GM23338 (cell line): ENCODE data around the gene OTULINL. TPM values are rescaled to one million over a fixed set of nuclear protein-coding genes. Genes with fewer than 3 reads are reported as not detected.

Experiments
- ATAC-seq: fragments of 200-7000 bp; cut with Tn5 transposase; 3 replicates; pipeline ENCODE4 v1.9.1; 2020
- DNase-seq: peaks from one replicate; pipeline ENCODE4 v3.0.0-alpha.2; 2015; ENCODE audit warnings: low spot score
- H2AFZ ChIP-seq: fragments of 200-600 bp; sonication (generic); 2 replicates; pipeline ENCODE4 v1.8.0; 2016; ENCODE audit warnings: antibody characterized with exemption, mild to moderate bottlenecking, moderate library complexity
- H3F3A ChIP-seq: fragments of 200-600 bp; sonication (generic); replicated peaks from 2 replicates; pipeline ENCODE4 v1.8.0; 2017; ENCODE audit warnings: antibody characterized with exemption, mixed run types, low read depth
- H3K27ac ChIP-seq: fragments of 200-600 bp; sonication (generic); 2 replicates; pipeline ENCODE4 v1.6.1; 2016; ENCODE audit warnings: low read depth
- H3K27me3 ChIP-seq: fragments of 200-600 bp; sonication (generic); 2 replicates; pipeline ENCODE4 v1.8.0; 2016; ENCODE audit warnings: mild to moderate bottlenecking, mixed run types, moderate library complexity; ENCODE audit not compliant: insufficient read depth
- H3K36me3 ChIP-seq: fragments of 200-600 bp; sonication (generic); 2 replicates; pipeline ENCODE4 v1.8.0; 2016; ENCODE audit warnings: mild to moderate bottlenecking; ENCODE audit not compliant: insufficient read depth
- H3K4me1 ChIP-seq: fragments of 200-600 bp; sonication (generic); 2 replicates; pipeline ENCODE4 v1.8.0; 2016; ENCODE audit warnings: mild to moderate bottlenecking, moderate library complexity; ENCODE audit not compliant: insufficient read depth
- H3K4me2 ChIP-seq: fragments of 200-600 bp; sonication (generic); 2 replicates; pipeline ENCODE4 v1.7.1; 2017; ENCODE audit warnings: mixed run types
- H3K4me3 ChIP-seq: fragments of 200-600 bp; sonication (generic); 2 replicates; pipeline ENCODE4 v1.6.1; 2016; ENCODE audit warnings: mixed run types
- H3K79me2 ChIP-seq: fragments of 200-600 bp; sonication (generic); replicated peaks from 2 replicates; pipeline ENCODE4 v1.8.0; 2017; ENCODE audit warnings: mild to moderate bottlenecking; ENCODE audit not compliant: insufficient read depth
- H3K9me2 ChIP-seq: fragments of 200-600 bp; sonication (generic); 2 replicates; pipeline ENCODE4 v1.8.0; 2017; ENCODE audit not compliant: insufficient read depth
- H4K20me1 ChIP-seq: fragments of 200-600 bp; sonication (generic); replicated peaks from 2 replicates; pipeline ENCODE4 v1.8.0; 2017; ENCODE audit warnings: mild to moderate bottlenecking; ENCODE audit not compliant: insufficient read depth
- H3K27ac Mint-ChIP-seq: 2 replicates; pipeline ENCODE4 v1.8.0; 2020; ENCODE audit warnings: inconsistent platforms, mild to moderate bottlenecking, moderate library complexity, mixed read lengths
- H3K27me3 Mint-ChIP-seq: 3 replicates; pipeline ENCODE4 v1.8.0; 2022; ENCODE audit warnings: low read depth, mild to moderate bottlenecking, moderate library complexity, mixed read lengths, inconsistent platforms; ENCODE audit not compliant: insufficient read depth, poor library complexity
- H3K36me3 Mint-ChIP-seq: 3 replicates; pipeline ENCODE4 v1.8.0; 2021; ENCODE audit warnings: low read depth, mild to moderate bottlenecking, inconsistent platforms, moderate library complexity, mixed read lengths
- H3K4me1 Mint-ChIP-seq: 3 replicates; pipeline ENCODE4 v1.8.0; 2020; ENCODE audit warnings: mild to moderate bottlenecking, inconsistent platforms, mixed read lengths
- H3K4me3 Mint-ChIP-seq: 3 replicates; pipeline ENCODE4 v1.8.0; 2021; ENCODE audit warnings: moderate library complexity, mild to moderate bottlenecking, inconsistent platforms, mixed read lengths
- H3K9me3 Mint-ChIP-seq: 3 replicates; pipeline ENCODE4 v1.8.0; 2020; ENCODE audit warnings: moderate library complexity, mild to moderate bottlenecking, inconsistent platforms, mixed read lengths
- CREB1 ChIP-seq: fragments of 250-450 bp; sonication (Bioruptor Pico); IDR thresholded peaks from 2 replicates; pipeline ENCODE4 v1.5.0; 2020; ENCODE audit warnings: low read depth, mild to moderate bottlenecking, moderate library complexity
- CTCF ChIP-seq, 2 experiments: fragments of 200-600 bp in 1 of 2; sonication (generic) in 1 of 2; conservative IDR thresholded peaks; 2 replicates each; pipeline versions ENCODE4 v1.5.1 to v1.6.1; 2016 to 2017; ENCODE audit warnings: antibody characterized with exemption in 2 of 2, low read depth in 2 of 2, mild to moderate bottlenecking in 2 of 2, moderate library complexity in 1 of 2
- ETS1 ChIP-seq: IDR thresholded peaks from 2 replicates; pipeline ENCODE4 v1.6.1; 2016; ENCODE audit warnings: antibody characterized with exemption
- EZH2 ChIP-seq: fragments of 200-600 bp; sonication (generic); IDR thresholded peaks from one replicate; pipeline ENCODE4 v1.8.0; 2017; ENCODE audit warnings: antibody characterized with exemption, mild to moderate bottlenecking, low read depth; ENCODE audit not compliant: unreplicated experiment
- NANOG ChIP-seq: IDR thresholded peaks from 2 replicates; pipeline ENCODE4 v1.6.1; 2016; ENCODE audit warnings: antibody characterized with exemption, borderline replicate concordance
- POLR2AphosphoS5 ChIP-seq: IDR thresholded peaks from 2 replicates; pipeline ENCODE4 v1.6.1; 2016; ENCODE audit warnings: antibody characterized with exemption, low read depth
- REST ChIP-seq: IDR thresholded peaks from one replicate; pipeline ENCODE4 v1.6.1; 2018; ENCODE audit warnings: antibody characterized with exemption; ENCODE audit not compliant: unreplicated experiment
- ZNF462 ChIP-seq: fragments of 250-450 bp; sonication (Bioruptor Pico); IDR thresholded peaks from 2 replicates; pipeline ENCODE4 v1.5.0; 2020; ENCODE audit warnings: mild to moderate bottlenecking, moderate library complexity
- long read RNA-seq: library from polyadenylated mRNA; unstranded; transcript quantifications from one replicate; pipeline ENCODE4 v2.0.0, GENCODE V29; 2020; ENCODE audit not compliant: unreplicated experiment
- polyA plus RNA-seq: library from polyadenylated mRNA; unstranded; fragments of >200 nt; fragmentation: Nextera tagmentation; extraction: Ambion mirVana; gene quantifications from 2 replicates; pipeline ENCODE4 v1.2.1, GENCODE V29; 2016
- total RNA-seq: library from RNA; depleted of rRNA; stranded (reverse); fragments of >200 nt; shearing (Covaris generic); gene quantifications from 2 replicates; pipeline ENCODE4 v1.2.3, GENCODE V29; 2014; rRNA removed

OTULINL gene
- 7.2 and 7.6 TPM in 2 replicates for total RNA-seq
- 6.3 and 7.8 TPM in 2 replicates for polyA plus RNA-seq
- long read RNA-seq, transcript OTULINL-201 (8 exons, 3,597 nt) = major isoform, 15 of 15 reads
- long read RNA-seq, partial matches to known transcripts = 0 of 15 reads
- long read RNA-seq, other reads (novel, unspliced or antisense) = 0 of 15 reads

- peaks cover 3% of the 10 kb centered on the region; the same call in 2 of the 3 replicates for H3K4me1 Mint-ChIP-seq
- DNase-seq (peak; percentile 93), ATAC-seq (peak; percentile 82)
- Histone ChIP-seq H3K79me2 (no peaks in the 10 kb centered on the region; the same call in 1 of the 2 replicates), H2AFZ (peak within 1 kb of the TSS; percentile 98), H3F3A (no peaks in the 10 kb centered on the region), H3K27ac (no peak within 1 kb of the TSS), H3K9me2 (no peaks in the 10 kb centered on the region), H4K20me1 (0 out of 2 replicates have a peak, but pooled peaks cover 2% of the 10 kb centered on the region), H3K36me3 (0 out of 2 replicates have a peak, but pooled peaks cover 5% of the 10 kb centered on the region), H3K4me3 (peak within 1 kb of the TSS; percentile 88), H3K27me3 (peaks cover 37% of the 10 kb centered on the region), H3K4me2 (peak within 1 kb of the TSS; percentile 88), H3K4me1 (peaks cover 14% of the 10 kb centered on the region; the same call in 1 of the 2 replicates)
- H3K27ac Mint-ChIP-seq = no peak within 1 kb of the TSS
- peaks cover 10% of the 10 kb centered on the region; the same call in 2 of the 3 replicates for H3K36me3 Mint-ChIP-seq
- H3K9me3 Mint-ChIP-seq = peaks cover 11% of the 10 kb centered on the region
- TF ChIP-seq CTCF (conservative IDR thresholded peaks at IDR 0.05; ENCODE audit: low read depth in 2 of 2) = no peak
- TF ChIP-seq REST = no peak
- no peak for TF ChIP-seq NANOG
- TF ChIP-seq CREB1 (CRISPR knock-in tag) = peak; percentile 44; the same call in 1 of the 2 replicates
- TF ChIP-seq POLR2AphosphoS5 = peak; percentile 75
- TF ChIP-seq ZNF462 (CRISPR knock-in tag) = no peak
- TF ChIP-seq EZH2 = peak; percentile 29
- TF ChIP-seq ETS1 = no peak
- H3K27me3 Mint-ChIP-seq = peaks cover 12% of the 10 kb centered on the region
- peak within 1 kb of the TSS; percentile 77 for H3K4me3 Mint-ChIP-seq
These were observed at the start of gene OTULINL for GRCh38 chr5:14581106-14581890. OTULINL (plus strand) TSS chr5:14581792; CDS start chr5:14581895, 103 bp downstream.
